Vagina (tissue), 2 donors: ENCODE results near the gene CCL28.

ENCODE experiments used
- POLR2A ChIP-seq, 2 donors: fragments of 450-650 bp; IDR thresholded peaks; one replicate each; pipeline ENCODE4 v1.6.1; 2017; ENCODE audit warnings: antibody characterized with exemption in 2 of 2, mild to moderate bottlenecking in 2 of 2, moderate library complexity in 2 of 2
- TF ChIP-seq, protein P1 (sequence below), 3 experiments: fragments of 450-650 bp in 2 of 3; fragments of 200-600 bp in 1 of 3; sonication (generic) in 1 of 3; IDR thresholded peaks; one replicate each; pipeline ENCODE4 v1.5.1; 2017 to 2019; ENCODE audit warnings: antibody characterized with exemption in 3 of 3, mild to moderate bottlenecking in 2 of 3, moderate library complexity in 2 of 3

- TF ChIP-seq, protein P1, sequence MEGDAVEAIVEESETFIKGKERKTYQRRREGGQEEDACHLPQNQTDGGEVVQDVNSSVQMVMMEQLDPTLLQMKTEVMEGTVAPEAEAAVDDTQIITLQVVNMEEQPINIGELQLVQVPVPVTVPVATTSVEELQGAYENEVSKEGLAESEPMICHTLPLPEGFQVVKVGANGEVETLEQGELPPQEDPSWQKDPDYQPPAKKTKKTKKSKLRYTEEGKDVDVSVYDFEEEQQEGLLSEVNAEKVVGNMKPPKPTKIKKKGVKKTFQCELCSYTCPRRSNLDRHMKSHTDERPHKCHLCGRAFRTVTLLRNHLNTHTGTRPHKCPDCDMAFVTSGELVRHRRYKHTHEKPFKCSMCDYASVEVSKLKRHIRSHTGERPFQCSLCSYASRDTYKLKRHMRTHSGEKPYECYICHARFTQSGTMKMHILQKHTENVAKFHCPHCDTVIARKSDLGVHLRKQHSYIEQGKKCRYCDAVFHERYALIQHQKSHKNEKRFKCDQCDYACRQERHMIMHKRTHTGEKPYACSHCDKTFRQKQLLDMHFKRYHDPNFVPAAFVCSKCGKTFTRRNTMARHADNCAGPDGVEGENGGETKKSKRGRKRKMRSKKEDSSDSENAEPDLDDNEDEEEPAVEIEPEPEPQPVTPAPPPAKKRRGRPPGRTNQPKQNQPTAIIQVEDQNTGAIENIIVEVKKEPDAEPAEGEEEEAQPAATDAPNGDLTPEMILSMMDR (IDR thresholded peaks at IDR 0.05): no peak
- no peak for TF ChIP-seq POLR2A (IDR thresholded peaks at IDR 0.05)
Observed at GRCh38 chr5:43437062-43437660, 25.0 kb upstream of the CCL28 start.
